HepG2 (cell line): Measurements from ENCODE around the gene PRKN. TPM values are rescaled to one million over a fixed set of nuclear protein-coding genes. Genes with fewer than 3 reads are reported as not detected.
A peak's percentile ranks its signal among the peaks of the same experiment; 100 is the strongest.

Experiments used
- ATAC-seq: fragments of 200-7000 bp; cut with Tn5 transposase; 3 replicates; pipeline ENCODE4 v1.9.1; 2020; ENCODE audit warnings: mild to moderate bottlenecking, moderate library complexity
- BruUV-seq: library from RNA; stranded (reverse); fragments of 400-500 nt; replicated peaks from 2 replicates; lab custom pipeline; 2021; lab: Mats Ljungman, UMichigan
- CTCF ChIA-PET: fragments of 300-600 bp; formaldehyde crosslinking; extraction: SDS; loops from one replicate; lab custom pipeline; 2021; ENCODE audit warnings: low total read pairs, inconsistent platforms, low intra/inter-chr PET ratio; lab: Yijun Ruan, JAX
- POLR2A ChIA-PET: fragments of 350-600 bp; sonication (Branson Sonifier 250); formaldehyde crosslinking; loops from one replicate; lab custom pipeline; 2020; ENCODE audit warnings: antibody characterized with exemption, inconsistent platforms; lab: Yijun Ruan, JAX
- DNase-seq: peaks from one replicate; pipeline ENCODE4 v3.0.0-alpha.2; 2015; ENCODE audit warnings: low spot score
- FAIRE-seq: peaks from 3 replicates; lab custom pipeline; 2011; peaks lifted over from hg19 to GRCh38; lab: Jason Lieb, UNC
- H2AFZ ChIP-seq: one replicate; pipeline ENCODE4 v1.6.1; 2011; ENCODE audit warnings: low read length, inconsistent platforms
- H3K27ac ChIP-seq: fragments of 300-600 bp; 3 replicates; pipeline ENCODE4 v1.8.0; 2011; ENCODE audit warnings: mixed run types, mild to moderate bottlenecking, mixed read lengths, low read length, inconsistent platforms; ENCODE audit not compliant: insufficient read depth; ENCODE audit errors: extremely low read length
- H3K27me3 ChIP-seq, 2 experiments: fragments of 200-600 bp in 1 of 2; 2 replicates in 1 of 2; 3 replicates in 1 of 2; pipeline versions ENCODE4 v1.6.0 to v1.8.0; 2011; ENCODE audit warnings: low read length in 2 of 2, mild to moderate bottlenecking in 2 of 2, moderate library complexity in 2 of 2, inconsistent platforms in 1 of 2; ENCODE audit not compliant: insufficient read depth in 2 of 2, control insufficient read depth in 1 of 2
- H3K36me3 ChIP-seq, 2 experiments: fragments of 200-600 bp in 1 of 2; replicated peaks in 1 of 2; 2 replicates in 1 of 2; 3 replicates in 1 of 2; pipeline versions ENCODE4 v1.5.1 to v1.8.0; 2011; ENCODE audit warnings: low read length in 2 of 2, inconsistent platforms in 1 of 2; ENCODE audit not compliant: insufficient read depth in 2 of 2, control insufficient read depth in 1 of 2
- H3K4me1 ChIP-seq: 2 replicates; pipeline ENCODE4 v1.5.1; 2012; ENCODE audit warnings: low read length, inconsistent platforms; ENCODE audit not compliant: insufficient read depth
- H3K4me2 ChIP-seq: 2 replicates; pipeline ENCODE4 v1.6.0; 2011; ENCODE audit warnings: low read depth, low read length, inconsistent platforms
- H3K4me3 ChIP-seq, 3 experiments: fragments of 200-600 bp in 1 of 3; sonication (generic), shearing (Covaris generic) in 1 of 3; replicated peaks in 1 of 3; 2 replicates each; pipeline ENCODE4 v1.5.1; 2011 to 2016; ENCODE audit warnings: low read length in 3 of 3, inconsistent platforms in 2 of 3, low read depth in 2 of 3, mild to moderate bottlenecking in 2 of 3, control low read depth in 1 of 3, mixed read lengths in 1 of 3; ENCODE audit not compliant: insufficient read depth in 1 of 3
- H3K79me2 ChIP-seq: one replicate; pipeline ENCODE4 v1.6.1; 2011; ENCODE audit warnings: low read length, inconsistent platforms; ENCODE audit not compliant: insufficient read depth
- H3K9ac ChIP-seq: 2 replicates; pipeline ENCODE4 v1.6.0; 2011; ENCODE audit warnings: mild to moderate bottlenecking, low read depth, low read length, inconsistent platforms; ENCODE audit not compliant: insufficient read depth
- H3K9me3 ChIP-seq: 2 replicates; pipeline ENCODE4 v1.5.1; 2012; ENCODE audit warnings: mild to moderate bottlenecking, low read length
- H4K20me1 ChIP-seq: 2 replicates; pipeline ENCODE4 v1.6.0; 2011; ENCODE audit warnings: inconsistent platforms, mild to moderate bottlenecking, low read length, moderate library complexity; ENCODE audit not compliant: insufficient read depth
- AKAP8 ChIP-seq: sonication (generic); formaldehyde crosslinking; IDR thresholded peaks from 2 replicates; pipeline ENCODE4 v1.5.1; 2020; ENCODE audit warnings: mild to moderate bottlenecking, missing genetic modification reagents
- CEBPB ChIP-seq: IDR thresholded peaks from 2 replicates; pipeline ENCODE4 v1.6.1; 2011; ENCODE audit warnings: low read depth, low read length, improper control_type of control experiment, borderline replicate concordance
- GABPA ChIP-seq, 2 experiments: IDR thresholded peaks; 2 replicates each; pipeline ENCODE4 v1.6.1; 2011 to 2016; ENCODE audit warnings: low read depth in 2 of 2, low read length in 1 of 2, missing biosample characterization in 1 of 2, missing genetic modification characterization in 1 of 2
- HNRNPL ChIP-seq: fragments of 200-400 bp; formaldehyde crosslinking; IDR thresholded peaks from 2 replicates; pipeline ENCODE4 v1.6.1; 2017; ENCODE audit warnings: mild to moderate bottlenecking, low read depth, low read length
- PCBP1 ChIP-seq: fragments of 200-400 bp; formaldehyde crosslinking; IDR thresholded peaks from 2 replicates; pipeline ENCODE4 v1.6.1; 2017; ENCODE audit warnings: mild to moderate bottlenecking, low read depth, low read length, borderline replicate concordance
- RELA ChIP-seq: sonication (generic); formaldehyde crosslinking; IDR thresholded peaks from 2 replicates; pipeline ENCODE4 v1.4.0; 2020; ENCODE audit warnings: missing genetic modification reagents
- RFX1 ChIP-seq: fragments of 450-650 bp; IDR thresholded peaks from 2 replicates; pipeline ENCODE4 v1.6.1; 2017
- TAF15 ChIP-seq: fragments of 200-400 bp; formaldehyde crosslinking; IDR thresholded peaks from one replicate; pipeline ENCODE4 v1.6.1; 2018; ENCODE audit warnings: mild to moderate bottlenecking, low read depth, low read length; ENCODE audit not compliant: poor library complexity, severe bottlenecking
- ZBTB21 ChIP-seq: sonication (generic); formaldehyde crosslinking; IDR thresholded peaks from 2 replicates; pipeline ENCODE4 v1.4.0; 2020; ENCODE audit warnings: missing genetic modification reagents
- ZNF256 ChIP-seq: sonication (generic); formaldehyde crosslinking; conservative IDR thresholded peaks from 2 replicates; pipeline ENCODE4 v1.4.0; 2020; ENCODE audit warnings: missing genetic modification reagents
- WGBS: methylation state at CpG from one replicate; pipeline ENCODE4 v1.1.6; 2017; ENCODE audit warnings: low lambda C conversion rate; 5-methylcytosine and 5-hydroxymethylcytosine counted together
- in situ Hi-C: cut with HindIII; loops from 2 replicates; pipeline ENCODE4 v1.10.0; 2017; ENCODE audit warnings: low pct_unique_long_range_greater_than_20kb; ENCODE audit not compliant: extremely low pct_ligation_motif_present
- intact Hi-C: fragments of 100-400 bp; cut with micrococcal nuclease; formaldehyde crosslinking; loops from one replicate; pipeline ENCODE4 v1.10.0; 2022; ENCODE audit not compliant: unreplicated experiment
- polyA plus RNA-seq, 8 experiments: library from polyadenylated mRNA; depleted of rRNA in 3 of 8; stranded (reverse) in 7 of 8; unstranded in 1 of 8; fragments of >200 nt; fragmentation: Illumina TruSeq in 4 of 8; extraction: Trizol in 4 of 8; gene quantifications; 2 replicates each; pipeline versions ENCODE4 v1.2.1 to v1.2.3, GENCODE V29; 2011 to 2016; ENCODE audit warnings: low read depth in 4 of 8, missing spikeins in 1 of 8, mixed read lengths in 1 of 8; ENCODE audit not compliant: insufficient read depth in 1 of 8
- total RNA-seq, 5 experiments: library from RNA; depleted of rRNA; stranded (reverse); fragments of >200 nt; fragmentation: Illumina TruSeq; extraction: Trizol; gene quantifications; 2 replicates each; pipeline ENCODE4 v1.2.3, GENCODE V29; 2016; ENCODE audit warnings: low read depth in 1 of 5
- TF ChIP-seq, protein P1 (sequence below): IDR thresholded peaks from 2 replicates; pipeline ENCODE4 v1.6.1; 2016; ENCODE audit warnings: control low read depth
- TF ChIP-seq, protein P2 (sequence below): sonication (generic); formaldehyde crosslinking; IDR thresholded peaks from 2 replicates; pipeline ENCODE4 v1.4.0; 2020; ENCODE audit warnings: mild to moderate bottlenecking, low read depth, missing genetic modification reagents
- TF ChIP-seq, protein P3 (sequence below): sonication (generic); formaldehyde crosslinking; IDR thresholded peaks from 2 replicates; pipeline ENCODE4 v1.9.0; 2021; ENCODE audit warnings: missing genetic modification reagents, borderline replicate concordance

PRKN gene
- total and polyA plus RNA-seq, 2 of the 13 experiments (the other 11 are each of a cell fraction or from before 2014, with no cell fraction given) = 0.31 to 0.44 TPM

DNA sequence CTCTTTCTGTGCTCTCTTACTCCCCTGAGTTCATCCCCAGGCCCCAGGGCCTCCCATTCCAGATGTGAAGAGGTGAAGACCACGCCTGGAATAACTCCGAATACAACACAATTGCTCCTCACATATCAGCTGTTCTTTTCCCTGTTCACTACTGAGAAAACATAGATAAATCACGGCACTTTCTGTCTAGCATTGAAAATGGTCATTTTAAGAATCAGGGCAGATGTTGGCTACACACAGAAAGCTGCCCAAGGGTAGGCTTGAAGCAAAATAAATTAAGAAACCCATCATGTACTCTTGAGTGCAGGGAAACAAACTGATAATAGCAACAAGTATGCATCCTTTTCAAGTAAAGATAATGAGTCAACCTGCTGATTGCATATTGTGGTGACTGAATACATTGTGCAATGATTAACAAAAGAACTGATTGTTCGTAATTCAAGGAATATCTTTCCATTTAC, 382.5 kb downstream of the PRKN start:
- intact Hi-C loops = no loop called here
- TF ChIP-seq CEBPB (peak; percentile 35; the same call in 1 of the 2 replicates), RELA (CRISPR knock-in tag) (no peak), RFX1 (no peak)
- H3K9ac ChIP-seq = no peak overlapping the region
- H3K9me3 ChIP-seq = peaks cover 25% of the 10 kb centered on the region
- in situ Hi-C loops = no loop called here
- H3K36me3 ChIP-seq = no peaks in the 10 kb centered on the region
- no peak for DNase-seq
- no peak overlapping the region for H3K4me2 ChIP-seq
- ATAC-seq = no peak
- no peaks in the 10 kb centered on the region for H4K20me1 ChIP-seq
- H3K27me3 ChIP-seq = no peaks in the 10 kb centered on the region
- no peak overlapping the region for H3K4me3 ChIP-seq
- ChIA-PET POLR2A (no interaction called here), CTCF (no interaction called here)
- no peak overlapping the region for H3K27ac ChIP-seq
- no peak for FAIRE-seq
- WGBS = 14% methylated on average over 4 of the region's 4 CpGs
- no peaks in the 10 kb centered on the region for H3K4me1 ChIP-seq
- H2AFZ ChIP-seq = no peak overlapping the region
- no TSS peak for BruUV-seq
- no peaks in the 10 kb centered on the region for H3K79me2 ChIP-seq

DNA sequence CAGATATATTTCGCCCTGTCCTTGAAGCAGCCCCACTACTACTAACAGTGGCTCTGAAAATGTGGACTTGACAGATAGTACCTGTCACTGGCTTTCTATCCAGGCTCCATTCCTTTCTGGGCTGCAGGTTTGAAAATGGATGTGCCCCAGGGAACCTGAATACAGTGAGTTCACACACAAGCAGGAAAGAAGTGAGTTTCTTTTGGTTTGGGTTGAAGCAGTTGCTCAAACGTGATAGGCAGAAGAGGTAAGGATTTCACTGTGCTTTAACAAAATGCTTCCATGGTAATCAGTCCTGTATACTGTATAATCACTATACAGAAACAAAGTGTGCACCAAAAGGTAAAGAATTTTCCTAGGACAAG, 382.9 kb downstream of the PRKN start:
- no peaks in the 10 kb centered on the region for H3K27me3 ChIP-seq
- CTCF ChIA-PET = no interaction called here
- WGBS = 6% methylated on average over 2 of the region's 2 CpGs
- BruUV-seq = no TSS peak
- no peak overlapping the region for H3K4me2 ChIP-seq
- H3K79me2 ChIP-seq = no peaks in the 10 kb centered on the region
- H3K4me1 ChIP-seq = no peaks in the 10 kb centered on the region
- intact Hi-C loops = no loop called here
- ATAC-seq = no peak
- no peak overlapping the region for H3K4me3 ChIP-seq
- POLR2A ChIA-PET = no interaction called here
- no peak for FAIRE-seq
- H4K20me1 ChIP-seq = no peaks in the 10 kb centered on the region
- DNase-seq = no peak
- no peaks in the 10 kb centered on the region for H3K36me3 ChIP-seq
- H2AFZ ChIP-seq = no peak overlapping the region
- in situ Hi-C loops = no loop called here
- H3K9me3 ChIP-seq = peaks cover 22% of the 10 kb centered on the region
- H3K27ac ChIP-seq = no peak overlapping the region
- no peak overlapping the region for H3K9ac ChIP-seq
- TF ChIP-seq GABPA (IDR thresholded peaks at IDR 0.05; ENCODE audit: low read depth, low read length) (no peak), GABPA (CRISPR knock-in tag; IDR thresholded peaks at IDR 0.05; ENCODE audit: low read depth) (no peak), ZNF256 (CRISPR knock-in tag) (no peak), AKAP8 (CRISPR knock-in tag) (no peak), TAF15 (no peak), PCBP1 (no peak), ZBTB21 (no peak), HNRNPL (no peak)
- TF ChIP-seq, protein P1, sequence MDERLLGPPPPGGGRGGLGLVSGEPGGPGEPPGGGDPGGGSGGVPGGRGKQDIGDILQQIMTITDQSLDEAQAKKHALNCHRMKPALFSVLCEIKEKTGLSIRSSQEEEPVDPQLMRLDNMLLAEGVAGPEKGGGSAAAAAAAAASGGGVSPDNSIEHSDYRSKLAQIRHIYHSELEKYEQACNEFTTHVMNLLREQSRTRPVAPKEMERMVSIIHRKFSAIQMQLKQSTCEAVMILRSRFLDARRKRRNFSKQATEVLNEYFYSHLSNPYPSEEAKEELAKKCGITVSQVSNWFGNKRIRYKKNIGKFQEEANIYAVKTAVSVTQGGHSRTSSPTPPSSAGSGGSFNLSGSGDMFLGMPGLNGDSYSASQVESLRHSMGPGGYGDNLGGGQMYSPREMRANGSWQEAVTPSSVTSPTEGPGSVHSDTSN (CRISPR knock-in tag) = no peak
- TF ChIP-seq, protein P2, sequence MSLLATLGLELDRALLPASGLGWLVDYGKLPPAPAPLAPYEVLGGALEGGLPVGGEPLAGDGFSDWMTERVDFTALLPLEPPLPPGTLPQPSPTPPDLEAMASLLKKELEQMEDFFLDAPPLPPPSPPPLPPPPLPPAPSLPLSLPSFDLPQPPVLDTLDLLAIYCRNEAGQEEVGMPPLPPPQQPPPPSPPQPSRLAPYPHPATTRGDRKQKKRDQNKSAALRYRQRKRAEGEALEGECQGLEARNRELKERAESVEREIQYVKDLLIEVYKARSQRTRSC = no peak
- TF ChIP-seq, protein P3, sequence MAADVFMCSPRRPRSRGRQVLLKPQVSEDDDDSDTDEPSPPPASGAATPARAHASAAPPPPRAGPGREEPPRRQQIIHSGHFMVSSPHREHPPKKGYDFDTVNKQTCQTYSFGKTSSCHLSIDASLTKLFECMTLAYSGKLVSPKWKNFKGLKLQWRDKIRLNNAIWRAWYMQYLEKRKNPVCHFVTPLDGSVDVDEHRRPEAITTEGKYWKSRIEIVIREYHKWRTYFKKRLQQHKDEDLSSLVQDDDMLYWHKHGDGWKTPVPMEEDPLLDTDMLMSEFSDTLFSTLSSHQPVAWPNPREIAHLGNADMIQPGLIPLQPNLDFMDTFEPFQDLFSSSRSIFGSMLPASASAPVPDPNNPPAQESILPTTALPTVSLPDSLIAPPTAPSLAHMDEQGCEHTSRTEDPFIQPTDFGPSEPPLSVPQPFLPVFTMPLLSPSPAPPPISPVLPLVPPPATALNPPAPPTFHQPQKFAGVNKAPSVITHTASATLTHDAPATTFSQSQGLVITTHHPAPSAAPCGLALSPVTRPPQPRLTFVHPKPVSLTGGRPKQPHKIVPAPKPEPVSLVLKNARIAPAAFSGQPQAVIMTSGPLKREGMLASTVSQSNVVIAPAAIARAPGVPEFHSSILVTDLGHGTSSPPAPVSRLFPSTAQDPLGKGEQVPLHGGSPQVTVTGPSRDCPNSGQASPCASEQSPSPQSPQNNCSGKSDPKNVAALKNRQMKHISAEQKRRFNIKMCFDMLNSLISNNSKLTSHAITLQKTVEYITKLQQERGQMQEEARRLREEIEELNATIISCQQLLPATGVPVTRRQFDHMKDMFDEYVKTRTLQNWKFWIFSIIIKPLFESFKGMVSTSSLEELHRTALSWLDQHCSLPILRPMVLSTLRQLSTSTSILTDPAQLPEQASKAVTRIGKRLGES (CRISPR knock-in tag) = no peak
